ENCODE data around the gene LPP. TPM values are rescaled to one million over a fixed set of nuclear protein-coding genes. Genes with fewer than 3 reads are reported as not detected.

Gene LPP
- total RNA-seq, 1 experiment from 2014 or later = 54.0 TPM

DNA sequence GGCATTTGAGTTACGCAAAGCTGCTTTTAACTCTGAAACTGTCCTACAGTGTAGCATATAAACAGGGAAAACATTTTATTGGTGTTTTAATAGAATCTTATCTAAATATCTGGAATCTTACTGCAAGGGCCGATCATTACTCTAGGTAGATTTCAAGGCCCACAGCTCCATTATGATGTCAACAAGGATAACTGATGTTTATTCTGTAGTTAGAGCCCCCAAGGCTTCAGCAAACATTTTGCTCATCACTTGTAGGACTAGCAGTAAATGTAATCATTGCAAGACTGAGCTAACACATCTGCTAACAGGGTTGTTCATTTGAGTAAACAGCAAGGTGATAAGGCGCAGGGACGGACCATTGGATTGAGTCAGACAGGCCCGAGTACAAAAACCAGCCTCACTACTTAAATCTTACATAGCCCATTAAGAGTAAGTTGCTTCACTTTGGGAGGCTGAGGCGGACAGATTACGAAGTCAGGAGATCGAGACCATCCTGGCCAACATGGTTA lies 685.3 kb downstream of the LPP start:
- intact Hi-C loops (cut with micrococcal nuclease) = no loop called here
- DNase-seq (ENCODE audit: low read depth, low spot score) (no peak), ATAC-seq (no peak)
- Histone ChIP-seq H2AFZ (ENCODE audit: low read depth, low read length, poor library complexity, severe bottlenecking) (no peak overlapping the region), H3K9ac (ENCODE audit: low read length) (no peak overlapping the region), H3K79me2 (ENCODE audit: insufficient read depth, low read length) (no peaks in the 10 kb centered on the region), H3K9me3 (ENCODE audit: control insufficient read depth in 1 of 2, insufficient read depth in 1 of 2, low read depth in 1 of 2, low read length in 2 of 2) (no peaks in the 10 kb centered on the region), H3K4me1 (ENCODE audit: control insufficient read depth in 1 of 2, insufficient read depth in 2 of 2, low read length in 2 of 2) (0 out of 4 replicates have a peak, but pooled peaks cover 0 to 4% of the 10 kb centered on the region in 2 experiments), H4K20me1 (ENCODE audit: insufficient read depth) (no peaks in the 10 kb centered on the region), H3K27me3 (ENCODE audit: insufficient read depth, low read length) (no peaks in the 10 kb centered on the region), H3K36me3 (ENCODE audit: control insufficient read depth in 1 of 2, insufficient read depth in 2 of 2, low read length in 2 of 2) (no peaks in the 10 kb centered on the region), H3K9me2 (ENCODE audit: insufficient read depth) (no peaks in the 10 kb centered on the region), H3K4me3 (replicated peaks in 1 of 2; ENCODE audit: low read depth in 1 of 2, low read length in 2 of 2) (no peak overlapping the region), H3K27ac (ENCODE audit: low read depth, low read length) (no peak overlapping the region), H3K4me2 (ENCODE audit: low read length) (no peak overlapping the region)
- TF ChIP-seq, protein P1, sequence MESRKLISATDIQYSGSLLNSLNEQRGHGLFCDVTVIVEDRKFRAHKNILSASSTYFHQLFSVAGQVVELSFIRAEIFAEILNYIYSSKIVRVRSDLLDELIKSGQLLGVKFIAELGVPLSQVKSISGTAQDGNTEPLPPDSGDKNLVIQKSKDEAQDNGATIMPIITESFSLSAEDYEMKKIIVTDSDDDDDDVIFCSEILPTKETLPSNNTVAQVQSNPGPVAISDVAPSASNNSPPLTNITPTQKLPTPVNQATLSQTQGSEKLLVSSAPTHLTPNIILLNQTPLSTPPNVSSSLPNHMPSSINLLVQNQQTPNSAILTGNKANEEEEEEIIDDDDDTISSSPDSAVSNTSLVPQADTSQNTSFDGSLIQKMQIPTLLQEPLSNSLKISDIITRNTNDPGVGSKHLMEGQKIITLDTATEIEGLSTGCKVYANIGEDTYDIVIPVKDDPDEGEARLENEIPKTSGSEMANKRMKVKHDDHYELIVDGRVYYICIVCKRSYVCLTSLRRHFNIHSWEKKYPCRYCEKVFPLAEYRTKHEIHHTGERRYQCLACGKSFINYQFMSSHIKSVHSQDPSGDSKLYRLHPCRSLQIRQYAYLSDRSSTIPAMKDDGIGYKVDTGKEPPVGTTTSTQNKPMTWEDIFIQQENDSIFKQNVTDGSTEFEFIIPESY (IDR thresholded peaks at IDR 0.05; ENCODE audit: extremely low read depth, insufficient replicate concordance, low read length) = no peak
- TF ChIP-seq YY1 (IDR thresholded peaks at IDR 0.05; ENCODE audit: extremely low read depth, insufficient replicate concordance, low read depth, low read length) (no peak), JUND (IDR thresholded peaks at IDR 0.05) (no peak), EZH2 (IDR thresholded peaks at IDR 0.05) (no peak), ZNF274 (IDR thresholded peaks at IDR 0.05; ENCODE audit: low read depth, low read length) (no peak)
- BruUV-seq (replicated peaks) = no TSS peak
- POLR2A ChIA-PET = no interaction called here
- CTCF ChIA-PET = no interaction called here
- RAD21 ChIA-PET (ENCODE audit: low non-redundant PET in 1 of 2, low total read pairs in 2 of 2, uncharacterized antibody in 2 of 2, unreplicated experiment in 2 of 2) = no interaction called here

DNA sequence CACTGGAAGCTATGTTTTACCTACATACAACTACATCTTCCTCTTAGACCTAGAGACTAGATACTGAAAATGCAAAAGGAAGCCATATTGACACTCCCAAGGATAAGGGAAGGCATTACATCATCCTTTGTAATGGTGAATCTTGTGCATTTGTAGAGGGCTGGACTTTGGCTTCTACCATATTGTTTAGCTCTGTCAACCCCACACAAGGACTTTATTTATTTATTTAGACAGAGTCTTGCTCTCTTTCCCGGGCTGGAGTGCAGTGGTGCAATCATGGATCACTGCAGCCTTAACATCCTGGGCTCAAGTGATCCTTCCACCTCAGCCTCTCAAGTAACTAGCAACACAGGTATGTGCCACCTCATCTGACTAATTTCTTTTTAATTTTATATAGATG lies 686.3 kb downstream of the LPP start:
- no peak overlapping the region for H3K27ac ChIP-seq (ENCODE audit: low read depth, low read length)
- RAD21 ChIA-PET (ENCODE audit: low non-redundant PET in 1 of 2, low total read pairs in 2 of 2, uncharacterized antibody in 2 of 2, unreplicated experiment in 2 of 2) = no interaction called here
- no peaks in the 10 kb centered on the region for H3K9me3 ChIP-seq (ENCODE audit: control insufficient read depth in 1 of 2, insufficient read depth in 1 of 2, low read depth in 1 of 2, low read length in 2 of 2)
- H3K4me3 ChIP-seq (replicated peaks in 1 of 2; ENCODE audit: low read depth in 1 of 2, low read length in 2 of 2) = no peak overlapping the region
- H3K4me2 ChIP-seq (ENCODE audit: low read length) = no peak overlapping the region
- no peak for DNase-seq (ENCODE audit: low read depth, low spot score)
- POLR2A ChIA-PET = no interaction called here
- no peaks in the 10 kb centered on the region for H3K79me2 ChIP-seq (ENCODE audit: insufficient read depth, low read length)
- CTCF ChIA-PET = no interaction called here
- no peaks in the 10 kb centered on the region for H3K36me3 ChIP-seq (ENCODE audit: control insufficient read depth in 1 of 2, insufficient read depth in 2 of 2, low read length in 2 of 2)
- BruUV-seq (replicated peaks) = no TSS peak
- no peaks in the 10 kb centered on the region for H3K4me1 ChIP-seq (ENCODE audit: control insufficient read depth in 1 of 2, insufficient read depth in 2 of 2, low read length in 2 of 2)
- no peaks in the 10 kb centered on the region for H4K20me1 ChIP-seq (ENCODE audit: insufficient read depth)
- intact Hi-C loops (cut with micrococcal nuclease) = no loop called here
- no peak for ATAC-seq
- H3K9ac ChIP-seq (ENCODE audit: low read length) = no peak overlapping the region
- H3K9me2 ChIP-seq (ENCODE audit: insufficient read depth) = no peaks in the 10 kb centered on the region
- H2AFZ ChIP-seq (ENCODE audit: low read depth, low read length, poor library complexity, severe bottlenecking) = no peak overlapping the region
- H3K27me3 ChIP-seq (ENCODE audit: insufficient read depth, low read length) = no peaks in the 10 kb centered on the region
- TF ChIP-seq ZNF274 (IDR thresholded peaks at IDR 0.05; ENCODE audit: low read depth, low read length) = no peak
- TF ChIP-seq, protein P2, sequence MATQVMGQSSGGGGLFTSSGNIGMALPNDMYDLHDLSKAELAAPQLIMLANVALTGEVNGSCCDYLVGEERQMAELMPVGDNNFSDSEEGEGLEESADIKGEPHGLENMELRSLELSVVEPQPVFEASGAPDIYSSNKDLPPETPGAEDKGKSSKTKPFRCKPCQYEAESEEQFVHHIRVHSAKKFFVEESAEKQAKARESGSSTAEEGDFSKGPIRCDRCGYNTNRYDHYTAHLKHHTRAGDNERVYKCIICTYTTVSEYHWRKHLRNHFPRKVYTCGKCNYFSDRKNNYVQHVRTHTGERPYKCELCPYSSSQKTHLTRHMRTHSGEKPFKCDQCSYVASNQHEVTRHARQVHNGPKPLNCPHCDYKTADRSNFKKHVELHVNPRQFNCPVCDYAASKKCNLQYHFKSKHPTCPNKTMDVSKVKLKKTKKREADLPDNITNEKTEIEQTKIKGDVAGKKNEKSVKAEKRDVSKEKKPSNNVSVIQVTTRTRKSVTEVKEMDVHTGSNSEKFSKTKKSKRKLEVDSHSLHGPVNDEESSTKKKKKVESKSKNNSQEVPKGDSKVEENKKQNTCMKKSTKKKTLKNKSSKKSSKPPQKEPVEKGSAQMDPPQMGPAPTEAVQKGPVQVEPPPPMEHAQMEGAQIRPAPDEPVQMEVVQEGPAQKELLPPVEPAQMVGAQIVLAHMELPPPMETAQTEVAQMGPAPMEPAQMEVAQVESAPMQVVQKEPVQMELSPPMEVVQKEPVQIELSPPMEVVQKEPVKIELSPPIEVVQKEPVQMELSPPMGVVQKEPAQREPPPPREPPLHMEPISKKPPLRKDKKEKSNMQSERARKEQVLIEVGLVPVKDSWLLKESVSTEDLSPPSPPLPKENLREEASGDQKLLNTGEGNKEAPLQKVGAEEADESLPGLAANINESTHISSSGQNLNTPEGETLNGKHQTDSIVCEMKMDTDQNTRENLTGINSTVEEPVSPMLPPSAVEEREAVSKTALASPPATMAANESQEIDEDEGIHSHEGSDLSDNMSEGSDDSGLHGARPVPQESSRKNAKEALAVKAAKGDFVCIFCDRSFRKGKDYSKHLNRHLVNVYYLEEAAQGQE (IDR thresholded peaks at IDR 0.05; ENCODE audit: low read depth) = no peak
- TF ChIP-seq ZFX (IDR thresholded peaks at IDR 0.05) = no peak
- no peak for TF ChIP-seq TCF7L2 (IDR thresholded peaks at IDR 0.05; ENCODE audit: borderline replicate concordance, extremely low read depth, insufficient read depth, insufficient read length)
- TF ChIP-seq YY1 (IDR thresholded peaks at IDR 0.05; ENCODE audit: extremely low read depth, insufficient replicate concordance, low read depth, low read length) = no peak
- no peak for TF ChIP-seq SIN3A (IDR thresholded peaks at IDR 0.05; ENCODE audit: low read depth)
- no peak for TF ChIP-seq CBX3 (IDR thresholded peaks at IDR 0.05; ENCODE audit: low read depth)
- no peak for TF ChIP-seq JUND (IDR thresholded peaks at IDR 0.05)
- TF ChIP-seq, protein P3, sequence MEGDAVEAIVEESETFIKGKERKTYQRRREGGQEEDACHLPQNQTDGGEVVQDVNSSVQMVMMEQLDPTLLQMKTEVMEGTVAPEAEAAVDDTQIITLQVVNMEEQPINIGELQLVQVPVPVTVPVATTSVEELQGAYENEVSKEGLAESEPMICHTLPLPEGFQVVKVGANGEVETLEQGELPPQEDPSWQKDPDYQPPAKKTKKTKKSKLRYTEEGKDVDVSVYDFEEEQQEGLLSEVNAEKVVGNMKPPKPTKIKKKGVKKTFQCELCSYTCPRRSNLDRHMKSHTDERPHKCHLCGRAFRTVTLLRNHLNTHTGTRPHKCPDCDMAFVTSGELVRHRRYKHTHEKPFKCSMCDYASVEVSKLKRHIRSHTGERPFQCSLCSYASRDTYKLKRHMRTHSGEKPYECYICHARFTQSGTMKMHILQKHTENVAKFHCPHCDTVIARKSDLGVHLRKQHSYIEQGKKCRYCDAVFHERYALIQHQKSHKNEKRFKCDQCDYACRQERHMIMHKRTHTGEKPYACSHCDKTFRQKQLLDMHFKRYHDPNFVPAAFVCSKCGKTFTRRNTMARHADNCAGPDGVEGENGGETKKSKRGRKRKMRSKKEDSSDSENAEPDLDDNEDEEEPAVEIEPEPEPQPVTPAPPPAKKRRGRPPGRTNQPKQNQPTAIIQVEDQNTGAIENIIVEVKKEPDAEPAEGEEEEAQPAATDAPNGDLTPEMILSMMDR (IDR thresholded peaks at IDR 0.05 in 2 of 3, conservative IDR thresholded peaks at IDR 0.05 in 1 of 3; ENCODE audit: borderline replicate concordance in 1 of 3, insufficient read depth in 1 of 3, low read depth in 2 of 3, low read length in 2 of 3) = no peak
